Measurements from ENCODE around the gene UCN2.

The UCN2 gene

GRCh38 chr3:48563382-48563918 lies at the start of gene UCN2:
TSS of gene UCN2 (minus strand) at chr3:48563781. CDS start at chr3:48563124, 657 bp downstream.
- peak; percentile 84 for DNase-seq (ENCODE audit: low read depth, low spot score)

GRCh38 chr3:48612309-48612708 lies 48.7 kb upstream of the UCN2 start:
- no peak for DNase-seq (ENCODE audit: low read depth, low spot score)

- DNase-seq (ENCODE audit: low read depth, low spot score): peak; percentile 90
Observed at GRCh38 chr3:48609088-48610005, 45.8 kb upstream of the UCN2 start, which contains the start of gene UQCRC1. TSS of gene UQCRC1 (minus strand) at chr3:48609646. CDS start at chr3:48609620, 26 bp downstream.

- DNase-seq (ENCODE audit: low read depth, low spot score): no peak
Observed at GRCh38 chr3:48607519-48607918, 43.9 kb upstream of the UCN2 start.

GRCh38 chr3:48601622-48601994 lies 38.0 kb upstream of the UCN2 start:
- no peak for DNase-seq (ENCODE audit: low read depth, low spot score)

GRCh38 chr3:48600711-48601621 lies 37.4 kb upstream of the UCN2 start:
- DNase-seq (ENCODE audit: low read depth, low spot score): no peak

- no peak for DNase-seq (ENCODE audit: low read depth, low spot score)
Observed at GRCh38 chr3:48599509-48600285, 36.1 kb upstream of the UCN2 start.

GRCh38 chr3:48599077-48599501 lies 35.5 kb upstream of the UCN2 start:
- no peak for DNase-seq (ENCODE audit: low read depth, low spot score)

GRCh38 chr3:48598323-48599076 lies 34.9 kb upstream of the UCN2 start:
- DNase-seq (ENCODE audit: low read depth, low spot score): peak; percentile 98

GRCh38 chr3:48597408-48597800 lies 33.8 kb upstream of the UCN2 start:
- no peak for DNase-seq (ENCODE audit: low read depth, low spot score)

- DNase-seq (ENCODE audit: low read depth, low spot score): no peak
Observed at GRCh38 chr3:48596676-48597407, 33.3 kb upstream of the UCN2 start.

- no peak for DNase-seq (ENCODE audit: low read depth, low spot score)
Observed at GRCh38 chr3:48596157-48596556, 32.6 kb upstream of the UCN2 start.

GRCh38 chr3:48595526-48596121 lies 32.0 kb upstream of the UCN2 start:
- peak; percentile 84 for DNase-seq (ENCODE audit: low read depth, low spot score)

GRCh38 chr3:48595075-48595525 lies 31.5 kb upstream of the UCN2 start, which contains the start of gene COL7A1:
TSS of gene COL7A1 (minus strand) at chr3:48595329. CDS start at chr3:48595159, 170 bp downstream.
- DNase-seq (ENCODE audit: low read depth, low spot score): no peak

- DNase-seq (ENCODE audit: low read depth, low spot score): no peak
Observed at GRCh38 chr3:48594417-48595049, 31.0 kb upstream of the UCN2 start.

- no peak for DNase-seq (ENCODE audit: low read depth, low spot score)
Observed at GRCh38 chr3:48593337-48593736, 29.8 kb upstream of the UCN2 start.

- DNase-seq (ENCODE audit: low read depth, low spot score): no peak
Observed at GRCh38 chr3:48592519-48593087, 29.0 kb upstream of the UCN2 start.

- DNase-seq (ENCODE audit: low read depth, low spot score): no peak
Observed at GRCh38 chr3:48591886-48592518, 28.4 kb upstream of the UCN2 start.

Measured in brain pericyte (primary cell).